Erythroblast (primary cell): ENCODE measurements around the gene AANAT.

Experiments
- GATA1 ChIP-seq: IDR thresholded peaks from 2 replicates; pipeline ENCODE4 v1.6.1; 2011; ENCODE audit warnings: low read depth, mild to moderate bottlenecking, control low read depth, low read length, moderate library complexity
- POLR2A ChIP-seq: IDR thresholded peaks from 2 replicates; pipeline ENCODE4 v1.6.1; 2011; ENCODE audit warnings: mild to moderate bottlenecking, low read length

GRCh38 chr17:76428511-76428910, 38.9 kb upstream of the AANAT start:
- TF ChIP-seq POLR2A (no peak), GATA1 (no peak)
